ENCODE data around the gene HADH.

HADH gene

DNA sequence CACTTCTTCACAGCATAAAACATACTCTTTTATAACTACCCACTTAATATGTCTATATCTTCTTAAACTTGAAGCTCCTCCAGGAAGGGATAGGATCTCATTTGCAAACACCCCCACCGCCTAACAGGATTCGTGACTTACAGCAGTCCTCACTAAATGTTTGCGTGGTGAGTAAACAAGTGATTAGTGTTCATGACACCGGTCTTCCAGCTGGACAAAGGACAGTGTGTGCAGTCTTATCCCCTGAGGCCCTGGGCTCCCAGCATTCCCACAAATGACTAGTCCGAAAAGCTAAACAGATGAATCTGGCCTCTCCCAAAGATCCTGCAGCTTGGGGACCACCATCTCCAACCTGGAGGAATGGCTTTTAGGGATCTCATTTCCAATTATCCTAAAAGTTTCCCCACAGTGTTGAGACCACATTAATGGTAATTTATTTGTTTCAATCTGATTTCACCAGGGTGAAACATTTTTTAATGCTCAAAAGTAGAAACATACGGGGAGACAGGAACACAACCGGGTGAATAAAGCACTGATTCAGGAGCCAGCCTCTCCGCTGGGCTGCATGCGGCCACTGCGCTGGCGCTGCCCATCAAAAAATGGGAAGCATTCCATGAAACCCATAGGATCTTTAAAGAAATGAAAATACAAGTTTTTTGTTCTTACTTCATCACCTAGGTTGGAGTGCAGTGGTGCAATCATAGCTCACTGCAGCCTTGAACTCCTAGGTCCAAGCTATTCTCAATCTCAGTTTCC, 69.2 kb downstream of the HADH start:
- no peak overlapping the region for H3K27ac ChIP-seq (ENCODE audit: low read depth, low read length)
- no peak overlapping the region for H3K4me3 ChIP-seq (ENCODE audit: low read depth, low read length)
- no peaks in the 10 kb centered on the region for H3K9me3 ChIP-seq (ENCODE audit: control insufficient read depth, insufficient read depth, low read depth, low read length)
- H3K27me3 ChIP-seq (ENCODE audit: control insufficient read depth, insufficient read depth, low read length): no peaks in the 10 kb centered on the region
- no peaks in the 10 kb centered on the region; the same call in 1 of the 2 replicates for H3K4me1 ChIP-seq (ENCODE audit: control insufficient read depth, insufficient read depth, low read length)
- no peak overlapping the region for H3K9ac ChIP-seq (ENCODE audit: low read length)
- no peaks in the 10 kb centered on the region; the same call in 1 of the 2 replicates for H3K36me3 ChIP-seq (ENCODE audit: control insufficient read depth, insufficient read depth, low read length)

DNA sequence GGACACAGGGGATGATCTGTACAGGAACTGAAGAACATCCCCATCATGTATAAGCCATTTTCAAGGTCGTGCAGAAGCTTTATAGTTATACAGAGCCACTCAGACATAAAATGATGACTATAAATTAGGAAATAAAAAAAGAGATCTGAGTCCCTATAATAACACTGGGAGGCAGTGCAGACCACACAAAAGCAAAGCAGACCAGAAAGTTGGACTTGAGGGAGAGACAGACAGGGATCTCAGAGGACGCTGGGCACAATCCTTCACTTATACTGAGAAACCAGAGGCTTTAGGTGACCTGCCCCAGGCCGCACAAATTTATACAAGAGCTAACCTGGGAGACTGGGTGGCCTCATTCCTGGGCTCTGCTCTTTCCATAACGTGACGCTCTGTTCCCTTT, 70.5 kb downstream of the HADH start:
- Histone ChIP-seq H3K27ac (ENCODE audit: low read depth, low read length) (no peak overlapping the region), H3K27me3 (ENCODE audit: control insufficient read depth, insufficient read depth, low read length) (no peaks in the 10 kb centered on the region), H3K9me3 (ENCODE audit: control insufficient read depth, insufficient read depth, low read depth, low read length) (no peaks in the 10 kb centered on the region), H3K4me1 (ENCODE audit: control insufficient read depth, insufficient read depth, low read length) (no peaks in the 10 kb centered on the region; the same call in 1 of the 2 replicates), H3K4me3 (ENCODE audit: low read depth, low read length) (no peak overlapping the region), H3K9ac (ENCODE audit: low read length) (no peak overlapping the region), H3K36me3 (ENCODE audit: control insufficient read depth, insufficient read depth, low read length) (no peaks in the 10 kb centered on the region)

DNA sequence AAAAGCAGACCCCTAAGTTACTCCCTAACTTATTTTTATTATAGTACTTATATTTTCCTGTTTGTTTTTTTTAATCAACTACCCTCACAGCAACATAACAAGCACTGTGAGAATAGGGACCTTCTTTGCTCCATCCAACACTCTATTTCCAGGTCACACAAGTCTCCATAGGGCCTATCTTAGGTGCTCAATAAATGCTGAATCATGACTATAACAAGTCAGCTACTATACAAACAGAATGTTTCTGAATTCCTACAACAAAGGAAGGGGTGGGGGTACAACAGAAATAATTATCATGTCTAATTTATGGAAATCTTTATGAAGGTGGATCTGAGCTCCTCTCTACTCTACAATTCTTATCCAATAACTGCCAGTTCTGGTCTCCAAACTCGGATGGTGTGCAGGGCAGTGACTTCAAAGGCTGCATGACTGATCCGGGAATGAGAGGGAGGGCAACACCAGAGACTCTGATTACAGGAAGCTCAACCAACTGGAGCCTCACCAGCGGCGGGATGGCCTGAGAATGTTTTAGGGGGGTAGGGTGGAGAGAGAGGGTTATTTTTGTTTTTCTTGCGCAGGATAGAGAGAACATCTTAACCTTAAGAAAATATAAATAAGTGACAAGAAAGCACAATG, 71.1 kb downstream of the HADH start:
- Histone ChIP-seq H3K36me3 (ENCODE audit: control insufficient read depth, insufficient read depth, low read length) (no peaks in the 10 kb centered on the region), H3K27me3 (ENCODE audit: control insufficient read depth, insufficient read depth, low read length) (no peaks in the 10 kb centered on the region), H3K4me3 (ENCODE audit: low read depth, low read length) (no peak overlapping the region), H3K9me3 (ENCODE audit: control insufficient read depth, insufficient read depth, low read depth, low read length) (no peaks in the 10 kb centered on the region), H3K4me1 (ENCODE audit: control insufficient read depth, insufficient read depth, low read length) (no peaks in the 10 kb centered on the region; the same call in 1 of the 2 replicates), H3K27ac (ENCODE audit: low read depth, low read length) (no peak overlapping the region), H3K9ac (ENCODE audit: low read length) (no peak overlapping the region)

DNA sequence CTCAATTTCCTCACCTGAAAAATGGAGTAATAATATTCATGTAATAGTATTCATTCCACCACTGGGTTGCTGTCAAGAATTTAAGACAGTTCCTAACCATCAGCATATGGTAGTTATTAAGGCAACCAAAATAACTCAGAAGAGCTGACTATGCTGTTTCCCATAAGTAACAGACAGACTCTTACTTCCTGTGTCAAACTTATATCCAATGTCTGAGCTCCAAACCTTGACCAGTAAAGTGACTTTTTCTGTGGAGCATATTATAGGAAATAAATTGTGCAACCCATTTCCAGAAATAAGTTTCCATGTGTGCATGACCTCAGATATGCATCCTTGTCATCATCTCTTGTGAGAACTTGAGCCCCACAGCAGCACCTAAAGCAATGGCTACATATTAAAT, 78.8 kb downstream of the HADH start:
- no peaks in the 10 kb centered on the region; the same call in 1 of the 2 replicates for H3K36me3 ChIP-seq (ENCODE audit: control insufficient read depth, insufficient read depth, low read length)
- no peak overlapping the region for H3K4me3 ChIP-seq (ENCODE audit: low read depth, low read length)
- H3K4me1 ChIP-seq (ENCODE audit: control insufficient read depth, insufficient read depth, low read length): no peaks in the 10 kb centered on the region
- H3K9ac ChIP-seq (ENCODE audit: low read length): no peak overlapping the region
- H3K9me3 ChIP-seq (ENCODE audit: control insufficient read depth, insufficient read depth, low read depth, low read length): no peaks in the 10 kb centered on the region
- no peak overlapping the region for H3K27ac ChIP-seq (ENCODE audit: low read depth, low read length)
- no peaks in the 10 kb centered on the region for H3K27me3 ChIP-seq (ENCODE audit: control insufficient read depth, insufficient read depth, low read length)

DNA sequence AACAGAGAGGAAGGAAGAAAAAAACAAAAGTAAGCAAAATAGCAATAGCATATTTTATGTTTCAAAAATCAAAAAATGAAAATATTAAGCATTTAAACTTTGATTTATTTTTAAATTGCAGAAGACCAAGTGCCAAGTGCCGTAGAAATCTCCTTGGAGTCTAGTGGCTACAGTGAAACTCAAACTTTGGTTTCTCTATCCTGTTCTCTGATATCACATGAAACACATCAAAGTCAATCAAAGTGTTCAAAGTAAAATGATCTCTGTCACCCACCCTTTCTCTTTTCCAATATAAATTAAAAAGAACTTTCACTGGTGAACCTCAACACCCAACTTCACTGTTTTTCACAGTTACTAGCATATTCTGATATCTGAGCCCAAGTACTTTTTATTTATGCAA, 81.1 kb downstream of the HADH start:
- Histone ChIP-seq H3K9me3 (ENCODE audit: control insufficient read depth, insufficient read depth, low read depth, low read length) (no peaks in the 10 kb centered on the region), H3K4me1 (ENCODE audit: control insufficient read depth, insufficient read depth, low read length) (no peaks in the 10 kb centered on the region), H3K4me3 (ENCODE audit: low read depth, low read length) (no peak overlapping the region), H3K9ac (ENCODE audit: low read length) (no peak overlapping the region), H3K27me3 (ENCODE audit: control insufficient read depth, insufficient read depth, low read length) (no peaks in the 10 kb centered on the region), H3K36me3 (ENCODE audit: control insufficient read depth, insufficient read depth, low read length) (no peaks in the 10 kb centered on the region; the same call in 1 of the 2 replicates), H3K27ac (ENCODE audit: low read depth, low read length) (no peak overlapping the region)

DNA sequence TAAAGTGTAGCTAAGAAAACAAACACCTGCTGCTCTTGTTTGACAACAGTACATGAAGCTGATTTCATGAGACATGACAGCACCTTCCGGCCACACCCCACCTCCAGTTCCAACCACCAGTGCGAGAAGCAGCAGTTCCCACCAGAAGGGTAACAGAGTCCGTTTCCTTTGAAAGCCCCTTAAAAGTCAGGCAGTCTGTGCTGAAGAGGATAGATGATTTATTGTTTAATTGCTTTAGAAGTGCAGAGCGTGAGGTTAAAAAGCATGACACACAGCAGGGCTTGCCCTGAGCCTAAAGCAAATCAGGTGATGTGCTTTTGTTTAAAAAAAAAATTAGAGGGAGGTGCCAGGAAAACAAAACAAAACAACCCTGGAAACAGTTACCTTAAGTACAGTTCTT, 82.6 kb downstream of the HADH start:
- H3K27ac ChIP-seq (ENCODE audit: low read depth, low read length): no peak overlapping the region

DNA sequence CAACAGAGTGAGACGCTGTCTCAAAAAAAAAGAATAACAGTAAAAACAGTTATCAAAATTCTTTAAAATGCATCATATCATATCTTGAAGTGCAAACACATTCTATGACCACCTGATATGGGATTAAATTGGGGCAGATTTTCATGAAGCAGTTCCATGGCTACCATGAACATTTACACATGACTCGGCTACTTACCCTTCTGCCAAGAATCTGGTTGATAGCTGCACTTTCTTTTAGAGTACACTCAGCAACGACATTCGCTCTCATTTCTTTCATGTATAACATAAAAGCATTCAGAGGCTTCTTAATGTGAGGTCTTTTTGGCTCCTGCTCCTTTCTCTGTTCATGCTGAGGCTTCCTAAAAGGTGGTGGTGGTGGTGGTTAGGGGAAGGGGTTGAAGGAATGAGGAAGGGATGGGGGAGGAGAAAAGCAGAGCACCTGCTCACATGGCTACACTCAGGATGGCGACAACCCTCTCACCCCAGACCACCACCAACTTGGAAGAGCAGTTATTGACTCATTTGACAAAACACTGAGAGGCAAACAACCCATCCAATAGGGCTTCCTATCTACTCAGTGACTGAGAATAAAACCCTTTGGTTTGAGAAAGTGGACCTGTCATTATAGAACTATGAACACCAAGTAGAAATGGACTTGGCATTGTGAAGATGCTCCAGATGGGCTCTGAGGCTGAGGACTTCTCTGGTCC, 88.5 kb downstream of the HADH start:
- no peaks in the 10 kb centered on the region for H3K27me3 ChIP-seq (ENCODE audit: control insufficient read depth, insufficient read depth, low read length)
- no peak overlapping the region for H3K27ac ChIP-seq (ENCODE audit: low read depth, low read length)
- H3K9me3 ChIP-seq (ENCODE audit: control insufficient read depth, insufficient read depth, low read depth, low read length): no peaks in the 10 kb centered on the region
- H3K4me1 ChIP-seq (ENCODE audit: control insufficient read depth, insufficient read depth, low read length): no peaks in the 10 kb centered on the region
- peaks cover 12% of the 10 kb centered on the region; the same call in 1 of the 2 replicates for H3K36me3 ChIP-seq (ENCODE audit: control insufficient read depth, insufficient read depth, low read length)
- no peak overlapping the region for H3K4me3 ChIP-seq (ENCODE audit: low read depth, low read length)
- no peak overlapping the region for H3K9ac ChIP-seq (ENCODE audit: low read length)

More for the DNA sequence above, 82.6 kb downstream of the HADH start:
- no peaks in the 10 kb centered on the region for H3K27me3 ChIP-seq (ENCODE audit: control insufficient read depth, insufficient read depth, low read length)
- no peaks in the 10 kb centered on the region for H3K9me3 ChIP-seq (ENCODE audit: control insufficient read depth, insufficient read depth, low read depth, low read length)
- H3K4me1 ChIP-seq (ENCODE audit: control insufficient read depth, insufficient read depth, low read length): no peaks in the 10 kb centered on the region
- no peak overlapping the region for H3K9ac ChIP-seq (ENCODE audit: low read length)
- H3K36me3 ChIP-seq (ENCODE audit: control insufficient read depth, insufficient read depth, low read length): peaks cover 3% of the 10 kb centered on the region; the same call in 1 of the 2 replicates
- no peak overlapping the region for H3K4me3 ChIP-seq (ENCODE audit: low read depth, low read length)

DNA sequence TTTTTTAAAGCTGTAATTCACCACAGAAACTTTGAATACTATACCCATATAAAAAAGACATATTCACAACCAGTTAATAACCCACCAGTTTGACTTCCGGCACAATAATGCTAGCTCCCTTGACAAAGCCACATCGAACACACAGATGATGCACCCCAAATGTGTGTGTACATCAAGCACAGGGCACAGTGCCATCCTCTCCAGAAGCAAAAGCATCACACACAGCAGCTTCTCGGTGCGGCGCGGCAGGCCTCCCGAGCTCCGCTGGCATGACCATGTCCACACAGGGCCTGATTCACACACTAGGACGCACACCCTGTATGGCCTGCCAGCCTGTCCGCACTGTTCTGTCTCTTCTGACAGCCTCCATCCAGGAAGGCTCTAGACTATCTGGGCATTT, 91.1 kb downstream of the HADH start:
- Histone ChIP-seq H3K27me3 (ENCODE audit: control insufficient read depth, insufficient read depth, low read length) (no peaks in the 10 kb centered on the region), H3K9me3 (ENCODE audit: control insufficient read depth, insufficient read depth, low read depth, low read length) (no peaks in the 10 kb centered on the region), H3K9ac (ENCODE audit: low read length) (no peak overlapping the region), H3K4me3 (ENCODE audit: low read depth, low read length) (no peak overlapping the region), H3K27ac (ENCODE audit: low read depth, low read length) (no peak overlapping the region), H3K4me1 (ENCODE audit: control insufficient read depth, insufficient read depth, low read length) (no peaks in the 10 kb centered on the region), H3K36me3 (ENCODE audit: control insufficient read depth, insufficient read depth, low read length) (peaks cover 12% of the 10 kb centered on the region; the same call in 1 of the 2 replicates)

DNA sequence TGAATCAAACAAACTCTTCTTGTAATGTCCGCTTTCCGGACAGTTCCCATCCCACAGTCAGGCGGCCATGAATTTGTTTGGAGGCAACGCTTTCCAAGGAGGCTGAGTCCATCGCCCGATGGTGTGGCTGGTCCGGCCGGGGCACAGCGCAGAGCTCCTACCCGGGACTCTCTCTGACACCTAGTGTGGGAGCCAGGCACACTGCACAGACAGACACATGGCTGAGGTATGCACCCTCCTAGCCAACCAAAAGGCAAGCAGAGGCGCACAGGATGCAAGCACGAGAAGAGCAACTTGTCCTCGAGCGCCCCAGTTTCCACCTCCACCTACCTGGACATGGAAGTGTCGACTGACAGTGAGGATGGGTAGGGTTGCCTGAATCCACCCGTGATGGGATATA, 91.6 kb downstream of the HADH start:
- no peaks in the 10 kb centered on the region for H3K4me1 ChIP-seq (ENCODE audit: control insufficient read depth, insufficient read depth, low read length)
- no peak overlapping the region for H3K27ac ChIP-seq (ENCODE audit: low read depth, low read length)
- peaks cover 14% of the 10 kb centered on the region; the same call in 1 of the 2 replicates for H3K36me3 ChIP-seq (ENCODE audit: control insufficient read depth, insufficient read depth, low read length)
- H3K9ac ChIP-seq (ENCODE audit: low read length): no peak overlapping the region
- no peaks in the 10 kb centered on the region for H3K9me3 ChIP-seq (ENCODE audit: control insufficient read depth, insufficient read depth, low read depth, low read length)
- no peaks in the 10 kb centered on the region for H3K27me3 ChIP-seq (ENCODE audit: control insufficient read depth, insufficient read depth, low read length)
- no peak overlapping the region for H3K4me3 ChIP-seq (ENCODE audit: low read depth, low read length)
